HG03521 (cell line): ENCODE data around the gene KRTAP10-2.

ENCODE experiments used
- ATAC-seq: cut with Tn5 transposase; IDR thresholded peaks from one replicate; pipeline ENCODE4 v1.9.1; 2021; ENCODE audit warnings: mild to moderate bottlenecking, moderate library complexity; ENCODE audit not compliant: unreplicated experiment

The KRTAP10-2 gene

DNA sequence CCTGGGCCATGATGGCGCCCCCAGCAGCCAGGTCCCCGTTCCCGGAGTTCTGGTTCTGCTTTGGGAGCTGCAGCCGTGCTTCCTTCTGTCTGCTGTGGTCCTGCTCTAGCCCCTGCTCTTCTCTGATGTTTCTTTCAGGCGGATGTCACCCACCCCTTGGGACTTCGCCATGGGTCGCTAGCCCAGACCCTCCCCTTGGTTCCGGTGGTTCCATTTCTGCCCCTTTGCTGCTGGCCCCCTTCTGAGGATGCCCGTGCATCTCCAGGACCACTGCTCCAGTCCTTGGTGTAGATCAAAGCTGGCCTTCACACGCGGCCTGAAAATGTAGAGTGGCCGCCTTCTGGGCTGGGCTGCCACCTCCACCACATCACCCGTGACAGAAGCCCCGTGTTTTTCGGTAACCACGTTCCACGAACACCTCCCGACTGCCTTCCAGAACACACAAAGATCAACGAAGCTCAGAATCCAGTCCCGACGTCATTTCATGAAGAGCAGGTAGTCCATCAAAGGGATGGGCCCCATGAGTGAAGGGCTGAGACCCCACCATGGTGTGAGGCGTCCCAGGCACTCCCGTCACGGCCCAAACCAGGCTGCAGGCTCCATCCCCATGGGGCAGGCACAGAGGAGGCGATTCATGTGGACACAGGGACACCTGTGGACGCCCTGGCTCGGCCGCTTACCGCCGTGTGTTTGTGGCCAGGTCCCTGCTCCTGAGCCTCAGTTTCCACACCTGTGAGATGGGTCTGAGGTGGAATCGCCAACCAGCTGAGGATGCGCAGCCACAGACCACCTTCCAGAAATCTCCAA lies 35.7 kb downstream of the KRTAP10-2 start:
- no peak for ATAC-seq

DNA sequence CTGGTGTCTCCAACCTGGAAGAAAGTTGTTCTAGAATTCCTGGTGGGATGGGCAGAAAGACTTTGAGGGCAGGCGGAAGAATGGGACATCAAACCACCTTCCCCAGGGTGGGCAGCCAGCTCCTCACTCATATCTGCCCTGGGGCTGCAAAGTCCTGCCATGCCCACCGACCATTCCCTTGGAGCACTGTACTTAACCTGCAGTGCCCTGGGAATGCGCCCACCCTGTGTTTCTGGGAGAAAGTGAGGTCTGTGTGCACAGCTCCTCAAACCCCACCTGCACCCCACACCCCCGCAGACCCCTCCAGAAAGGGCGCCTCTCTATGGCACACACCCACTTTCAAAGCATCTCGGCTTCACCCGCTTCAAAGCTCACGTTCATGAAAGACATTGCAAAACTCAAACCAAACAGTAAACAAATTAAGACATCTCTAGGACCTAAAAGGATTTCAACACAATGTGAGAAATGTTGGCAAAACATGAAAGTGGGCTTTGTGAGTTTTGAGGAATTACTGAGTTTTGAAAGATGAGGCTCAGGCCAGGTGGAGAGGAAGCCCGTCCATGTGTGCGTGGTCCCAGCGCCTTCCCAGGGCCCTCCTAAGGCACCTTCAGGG lies 36.5 kb downstream of the KRTAP10-2 start:
- no peak for ATAC-seq

DNA sequence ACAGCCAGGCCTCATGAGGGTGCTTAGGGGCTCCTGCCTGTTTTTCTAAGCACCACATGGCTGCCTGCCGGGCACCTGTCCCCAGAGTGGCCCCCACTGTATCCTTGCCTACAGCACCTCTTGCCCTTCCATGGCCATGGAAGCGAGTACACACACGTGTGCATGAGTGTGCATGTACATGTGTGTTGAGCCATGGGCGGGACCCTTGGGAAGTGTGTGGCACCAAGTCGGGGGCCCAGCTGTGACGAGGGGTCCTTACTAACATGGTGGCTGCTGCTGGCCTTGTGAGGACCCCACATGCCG lies 37.1 kb downstream of the KRTAP10-2 start:
- no peak for ATAC-seq

DNA sequence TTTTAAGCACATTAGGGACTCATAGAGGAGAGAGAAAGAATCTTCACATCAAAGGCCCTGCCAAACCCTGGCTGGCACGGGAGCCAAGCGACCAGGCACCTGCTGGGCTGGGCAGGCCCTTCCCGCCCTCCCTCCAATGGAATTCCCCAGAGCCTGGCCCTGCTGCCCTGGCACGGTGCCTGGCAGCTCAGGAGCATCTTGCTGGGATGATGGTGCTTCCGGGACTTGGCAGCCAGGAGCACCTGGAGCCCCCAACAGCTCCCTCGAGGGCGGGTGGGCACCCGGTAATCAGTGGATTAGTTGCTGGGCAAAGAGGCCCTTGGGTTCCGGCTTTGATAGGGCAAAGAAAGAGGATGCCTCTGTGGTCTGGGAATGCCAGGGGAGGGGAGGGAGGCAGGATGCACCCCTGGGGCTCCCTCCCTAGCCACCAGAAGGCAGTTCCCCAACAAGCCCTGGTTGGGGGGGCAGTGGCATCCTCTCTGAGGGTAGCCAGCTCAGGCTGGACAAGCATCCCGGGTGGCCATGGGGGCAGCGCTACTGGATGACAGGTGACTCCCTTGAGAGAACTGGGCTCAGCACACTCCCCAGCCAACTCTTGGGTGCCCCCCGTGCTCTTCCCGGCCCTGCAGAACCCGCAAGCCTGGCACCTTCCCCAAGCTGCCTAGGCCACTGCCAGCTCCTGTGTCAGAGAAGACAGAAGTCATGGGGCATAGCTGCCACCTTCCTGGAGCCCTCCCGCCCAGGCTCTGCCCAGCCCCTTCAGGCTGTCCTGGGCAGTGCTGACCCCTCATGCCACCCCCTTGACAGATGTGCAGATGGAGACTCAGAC lies 37.7 kb downstream of the KRTAP10-2 start:
- no peak for ATAC-seq

DNA sequence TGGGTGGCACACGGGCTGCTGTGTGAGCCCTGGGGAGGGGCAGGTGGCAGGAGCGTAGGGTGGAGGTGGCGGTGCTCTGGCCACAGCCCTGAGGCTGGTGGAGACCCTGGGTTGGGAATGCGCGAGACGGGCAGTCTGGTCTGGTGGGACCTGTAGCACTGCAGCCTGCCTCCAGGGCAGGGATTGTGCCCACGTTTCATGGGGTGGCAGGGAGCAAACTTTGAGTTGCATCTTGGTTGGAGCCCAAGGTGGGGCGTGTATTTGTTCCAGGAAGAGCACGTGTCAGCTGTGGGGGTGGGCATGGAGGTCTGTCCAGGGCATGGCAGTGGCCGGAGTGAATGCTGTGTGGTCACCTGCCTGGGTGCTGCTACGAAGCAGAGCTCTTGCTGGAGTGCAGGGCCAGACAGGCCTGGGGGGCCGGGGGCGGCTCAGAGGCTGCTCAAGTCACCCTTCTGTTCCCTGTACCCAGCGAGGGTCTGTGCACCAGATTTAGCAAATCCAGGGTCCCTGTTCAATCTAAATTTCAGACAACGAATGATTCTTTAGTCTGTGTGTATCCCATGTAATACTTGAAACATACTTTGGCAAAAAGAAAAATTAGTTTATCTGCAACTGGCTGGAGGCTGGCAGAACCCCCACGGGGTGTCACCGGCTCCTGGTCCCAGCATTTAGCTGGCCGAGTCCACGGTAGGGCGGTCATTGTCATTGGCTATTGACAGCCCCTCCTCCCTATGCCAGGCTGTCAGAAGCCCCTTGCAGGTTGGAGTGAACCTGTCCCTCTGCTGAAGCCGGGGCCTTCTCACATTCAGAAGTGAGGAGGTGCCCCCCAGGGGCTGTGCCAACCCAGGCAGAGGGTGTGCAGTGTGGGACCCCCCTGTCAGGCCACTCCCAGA lies 38.6 kb downstream of the KRTAP10-2 start:
- ATAC-seq, result no peak

DNA sequence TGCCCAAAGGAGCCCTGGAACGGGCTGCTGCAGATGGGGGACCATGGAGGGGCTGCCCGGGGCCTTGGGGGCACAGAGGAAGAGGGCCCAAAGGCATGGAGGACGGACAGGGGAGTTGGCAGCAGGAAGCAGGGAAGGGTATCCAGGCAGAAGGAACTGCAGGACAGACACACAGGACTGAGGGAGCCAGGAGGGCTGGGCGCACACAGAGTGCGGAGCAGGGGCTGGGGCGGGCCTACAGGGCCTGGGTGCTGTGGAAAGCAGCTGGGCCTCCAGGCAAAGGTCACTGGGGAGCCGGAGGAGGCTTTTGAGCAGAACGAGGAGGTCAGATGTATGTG lies 39.4 kb downstream of the KRTAP10-2 start:
- no peak for ATAC-seq

DNA sequence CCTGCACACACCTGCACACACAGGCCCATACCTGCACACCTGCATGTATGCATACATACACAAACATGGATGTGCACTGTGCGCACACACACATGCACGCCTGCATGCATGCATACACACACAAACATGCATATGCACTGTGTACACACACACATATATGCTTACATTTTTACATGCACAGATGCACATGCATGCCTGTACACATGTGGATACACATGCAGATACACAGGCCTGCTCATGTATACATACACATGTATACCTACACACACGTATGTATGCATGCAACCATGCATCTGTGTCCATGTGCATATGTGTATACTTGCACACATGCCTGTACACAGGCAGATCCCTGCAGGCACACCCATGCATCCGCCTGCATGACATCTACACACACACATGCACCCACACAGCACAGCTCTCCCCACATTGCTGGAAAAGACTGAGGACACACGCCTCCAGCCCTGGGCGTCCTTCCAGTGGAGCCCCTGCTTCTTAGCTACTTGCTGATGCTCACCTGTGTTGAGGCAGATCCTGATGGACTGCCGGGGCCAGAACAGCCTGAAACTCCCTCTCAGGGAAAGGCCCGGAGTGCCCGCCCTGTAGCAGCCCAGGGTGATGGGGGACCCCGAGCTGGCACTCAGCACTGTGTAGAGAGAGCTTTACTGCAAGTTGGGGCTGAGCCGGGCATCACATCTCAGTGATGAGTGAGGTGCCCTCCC lies 39.9 kb downstream of the KRTAP10-2 start:
- ATAC-seq, result no peak

DNA sequence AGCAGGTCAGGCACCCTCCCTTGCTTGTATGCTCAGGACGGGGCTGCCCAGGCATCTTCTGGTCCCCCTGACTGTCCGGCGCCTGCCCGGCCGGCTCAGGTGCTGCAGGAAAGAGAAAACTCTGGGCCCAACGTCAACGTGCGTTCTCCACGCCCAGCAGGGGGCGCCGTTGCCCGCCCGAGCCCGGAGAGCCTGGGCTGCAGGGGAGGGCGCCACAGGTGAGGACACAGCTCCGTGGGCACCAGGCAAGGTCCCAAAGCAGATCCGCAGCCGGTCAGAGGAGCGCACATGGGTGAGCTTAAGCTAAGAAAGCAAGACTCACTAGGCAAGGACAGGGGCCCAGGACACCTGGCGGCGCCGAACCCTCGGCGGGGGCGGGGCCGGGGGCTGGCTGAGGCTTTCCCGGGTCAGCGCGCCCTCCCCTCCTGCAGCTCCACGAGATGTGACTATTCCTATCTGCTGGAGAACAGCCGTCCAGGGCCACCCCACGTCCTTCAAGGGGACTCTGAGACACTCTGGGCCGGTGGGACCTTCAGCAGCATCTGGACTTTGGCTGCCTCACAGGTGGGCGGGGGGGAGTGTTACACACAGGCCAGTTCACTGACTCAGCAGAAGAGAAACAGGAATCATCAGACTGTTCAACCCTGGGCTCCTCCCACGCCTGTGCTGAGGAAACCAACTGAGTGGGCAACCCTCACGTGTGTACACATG lies 40.6 kb downstream of the KRTAP10-2 start:
- no peak for ATAC-seq

DNA sequence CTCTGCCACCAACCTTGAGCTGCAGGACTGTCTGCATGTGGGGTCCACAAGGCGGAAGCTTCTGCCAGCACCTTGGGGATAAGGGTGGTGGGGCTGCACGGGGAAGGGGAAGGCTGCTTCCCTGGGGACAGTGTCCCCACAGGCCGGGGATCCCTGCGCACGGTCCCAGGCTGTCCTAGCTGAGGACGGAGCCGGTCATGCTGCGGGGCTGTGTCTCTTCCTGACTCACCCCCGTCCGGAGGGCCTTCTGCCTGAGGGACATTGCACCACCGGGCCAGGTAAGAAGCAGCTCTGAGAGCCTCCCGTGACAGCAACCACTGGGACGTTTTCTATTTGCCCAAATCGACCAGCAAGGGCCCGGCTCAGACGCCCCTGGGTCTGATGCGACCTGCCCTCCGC lies 41.2 kb downstream of the KRTAP10-2 start:
- ATAC-seq, result no peak

DNA sequence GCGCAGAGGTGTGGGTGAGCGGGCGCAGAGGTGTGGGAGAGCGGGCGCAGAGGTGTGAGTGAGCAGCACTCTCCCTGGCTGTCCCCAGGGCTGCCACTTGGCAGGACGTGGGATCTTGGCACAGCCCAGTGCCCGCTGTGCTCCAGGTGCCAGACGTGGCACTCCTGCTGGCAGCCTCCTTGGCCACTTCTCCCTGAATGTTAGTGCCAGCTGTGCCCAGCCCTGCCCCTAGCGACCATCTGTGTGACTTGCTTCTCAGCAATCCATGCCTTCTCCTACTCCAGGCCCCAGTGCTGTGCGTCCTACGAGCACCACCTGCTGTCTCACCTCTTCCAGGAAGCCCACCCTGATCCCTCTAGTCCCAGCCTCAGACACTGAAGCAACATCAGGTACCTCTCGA lies 41.8 kb downstream of the KRTAP10-2 start:
- ATAC-seq, result no peak

DNA sequence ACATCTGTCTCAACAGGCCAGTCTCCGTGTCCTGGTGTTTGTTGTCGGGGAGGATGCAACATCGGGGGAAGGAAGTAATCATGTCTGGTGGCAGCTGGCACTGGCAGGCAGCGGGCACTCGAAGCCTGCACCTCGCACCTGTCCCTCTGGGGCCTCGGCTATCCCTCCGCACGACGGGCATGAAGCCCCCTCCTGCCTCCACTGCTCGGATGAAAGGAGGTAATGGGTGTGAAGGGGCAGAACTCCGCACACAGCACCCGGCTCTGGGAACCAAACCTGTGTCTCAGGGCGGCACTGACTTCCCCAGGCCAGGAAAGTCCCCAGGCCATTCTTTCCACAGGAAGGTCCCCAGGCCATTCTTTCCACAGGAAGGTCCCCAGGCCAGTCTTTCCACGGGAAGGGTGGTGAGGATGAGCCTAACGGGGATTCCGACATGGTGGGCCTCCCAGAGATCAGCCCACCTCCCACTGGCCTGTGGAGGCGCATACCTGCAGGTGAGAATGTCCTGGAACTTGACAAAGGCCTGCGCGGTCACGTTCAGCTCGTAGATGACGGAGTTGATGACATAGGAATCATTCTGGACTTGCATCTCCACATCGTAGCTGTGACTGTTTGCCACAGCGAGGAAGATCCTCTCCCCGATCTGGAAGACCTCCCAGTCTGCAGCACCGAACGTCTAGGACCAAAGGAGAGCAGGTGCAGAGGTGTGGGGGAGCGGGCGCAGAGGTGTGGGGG lies 42.4 kb downstream of the KRTAP10-2 start:
- no peak for ATAC-seq

DNA sequence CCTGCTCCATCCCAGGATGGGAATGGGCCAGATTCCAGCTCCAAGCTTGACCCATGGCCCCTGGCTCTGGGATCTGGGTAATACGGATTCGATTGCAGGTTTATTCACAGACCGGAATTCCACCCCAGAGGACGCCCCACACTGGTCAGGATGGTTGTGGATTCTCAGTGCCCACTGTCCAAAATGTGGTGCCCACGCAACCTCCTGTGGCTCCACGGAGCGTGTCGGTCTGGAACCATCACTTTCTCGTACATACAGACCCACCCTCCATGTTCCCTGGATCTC lies 42.9 kb downstream of the KRTAP10-2 start:
- ATAC-seq, result no peak

DNA sequence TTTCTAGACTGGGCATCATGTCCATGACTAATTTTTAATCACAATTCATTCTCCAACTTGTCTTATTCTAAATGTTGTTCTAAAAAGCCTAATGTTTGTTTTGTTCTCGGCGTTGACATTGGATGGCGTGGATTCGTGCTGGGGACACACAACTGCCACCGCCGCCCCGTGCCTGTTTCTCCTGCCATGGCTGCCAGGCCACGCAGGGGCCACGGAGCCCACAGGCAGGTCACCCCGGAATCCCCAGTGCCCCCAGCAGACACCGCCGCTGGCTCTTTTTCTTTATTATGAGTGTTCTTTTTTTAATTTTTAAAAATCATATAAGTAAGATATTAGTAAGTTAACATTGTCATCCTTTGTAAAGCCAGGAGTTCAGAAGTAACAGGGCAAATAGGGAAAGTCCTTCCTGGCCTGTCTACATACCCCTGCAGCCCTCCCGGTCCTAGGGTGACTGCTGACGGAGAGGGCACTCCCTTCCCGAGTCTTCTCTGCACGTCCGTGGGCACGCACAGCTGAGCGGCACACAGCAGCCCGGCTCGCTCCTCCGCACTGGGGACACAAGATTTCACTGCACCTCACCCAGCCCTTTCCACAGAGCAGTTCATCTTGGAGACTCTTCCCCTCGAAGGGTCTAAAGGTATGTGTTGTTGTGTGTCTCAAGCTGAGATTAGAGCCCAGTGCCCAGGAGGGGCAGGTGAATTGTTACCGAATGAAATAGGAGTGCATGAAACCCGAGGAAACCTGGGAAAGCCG lies 43.5 kb downstream of the KRTAP10-2 start:
- ATAC-seq, result no peak

DNA sequence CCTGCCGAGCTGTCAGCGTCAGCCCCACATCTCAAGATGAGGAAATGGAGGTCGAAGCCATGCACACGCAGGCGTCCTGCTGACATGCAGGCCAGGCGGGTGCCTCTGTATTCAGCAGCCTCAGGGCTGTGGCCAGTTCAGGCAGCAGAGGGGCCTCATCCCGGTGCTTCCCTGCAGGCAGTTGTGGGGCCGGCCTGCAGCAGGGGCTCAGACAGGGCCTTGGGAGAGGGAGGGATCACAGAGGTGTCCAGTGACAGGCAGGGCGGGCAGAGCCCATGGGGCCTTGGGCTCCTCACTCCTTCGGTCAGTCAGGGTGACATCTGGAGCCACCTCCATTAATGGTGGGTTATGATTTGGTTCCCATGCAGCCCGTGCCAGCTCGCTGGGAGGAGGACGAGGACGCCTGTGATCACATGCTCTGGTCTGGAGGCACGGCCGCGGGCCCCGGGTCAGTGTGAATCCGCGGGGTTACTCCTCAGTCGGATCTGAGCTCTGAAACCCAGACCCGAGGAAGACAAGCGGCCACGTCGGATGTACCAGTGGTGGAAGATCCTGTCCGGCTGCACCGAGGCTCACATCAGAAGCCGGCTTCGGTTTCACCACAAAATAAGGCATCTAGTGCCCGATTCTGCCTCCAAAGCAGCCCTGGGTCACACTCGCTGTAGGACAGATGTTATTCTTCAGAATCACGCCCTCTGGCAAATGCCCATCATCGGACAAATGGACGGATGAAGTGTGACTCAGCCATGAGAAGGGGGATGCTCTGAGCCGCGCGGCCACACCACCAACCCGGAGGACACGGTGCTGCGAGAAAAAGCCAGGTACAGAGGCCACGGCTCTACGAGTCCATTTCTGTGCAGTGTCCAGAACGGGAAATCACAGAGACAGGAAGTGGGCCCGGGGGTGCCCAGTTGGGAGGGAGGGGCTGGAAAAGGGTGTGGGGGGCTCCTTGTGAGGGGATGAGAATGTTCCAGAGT lies 44.7 kb downstream of the KRTAP10-2 start:
- no peak for ATAC-seq

DNA sequence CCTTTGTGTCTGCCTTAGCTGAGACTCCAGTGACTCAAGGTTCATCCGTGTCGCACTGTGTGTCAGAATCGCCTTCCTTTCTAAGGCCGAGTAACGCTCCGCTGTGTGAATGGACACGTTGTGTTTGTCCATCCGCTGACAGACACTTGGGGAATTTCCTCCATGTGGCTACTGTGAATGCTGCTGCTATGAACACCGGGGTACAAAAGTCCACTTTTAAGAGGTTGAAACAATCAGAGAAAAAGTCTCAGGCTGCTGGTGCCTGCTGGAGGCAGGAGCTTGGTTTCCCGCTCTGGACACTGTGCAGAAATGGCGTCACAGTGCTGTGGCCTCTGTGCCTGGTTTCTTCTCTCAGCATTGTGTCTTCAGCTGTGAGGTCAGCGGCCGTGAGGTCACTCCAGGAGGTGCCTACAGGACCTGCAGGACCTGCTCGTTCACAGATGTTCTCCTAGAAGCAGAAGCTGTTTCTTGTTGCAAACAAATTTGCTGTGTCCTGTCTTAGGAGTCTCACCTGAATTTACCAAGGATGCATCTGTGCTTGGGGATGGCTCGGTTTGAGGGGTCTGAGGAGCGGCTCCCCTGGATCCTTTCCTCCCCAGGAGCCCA lies 45.5 kb downstream of the KRTAP10-2 start:
- ATAC-seq, result no peak

DNA sequence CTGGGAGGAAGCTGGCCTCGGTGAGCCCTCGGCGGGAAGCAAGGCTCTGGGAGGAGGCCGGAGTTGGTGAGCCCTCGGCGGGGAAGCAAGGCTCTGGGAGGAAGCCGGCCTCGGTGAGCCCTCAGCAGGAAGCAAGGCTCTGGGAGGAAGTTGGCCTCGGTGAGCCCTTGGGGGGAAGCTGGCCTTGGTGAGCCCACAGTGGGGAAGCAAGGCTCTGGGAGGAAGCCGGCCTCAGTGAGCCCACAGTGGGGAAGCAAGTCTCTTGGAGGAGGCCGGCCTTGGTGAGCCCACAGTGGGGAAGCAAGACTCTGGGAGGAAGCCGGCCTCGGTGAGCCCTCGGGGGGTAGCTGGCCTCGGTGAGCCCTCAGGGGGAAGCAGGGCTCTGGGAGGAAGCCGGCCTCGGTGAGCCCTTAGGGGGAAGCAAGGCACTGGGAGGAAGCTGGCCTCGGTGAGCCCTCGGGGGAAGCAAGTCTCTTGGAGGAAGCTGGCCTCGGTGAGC lies 47.4 kb downstream of the KRTAP10-2 start:
- no peak for ATAC-seq
